Sigmoid colon (tissue), 4 donors: ENCODE data around the gene DAB2IP.

Source experiments
- EP300 ChIP-seq, 4 donors: sonication (generic); formaldehyde crosslinking; IDR thresholded peaks; one replicate each; pipeline ENCODE4 v1.6.1; 2017; ENCODE audit warnings: antibody characterized with exemption in 4 of 4
- POLR2A ChIP-seq, 2 donors: fragments of 450-650 bp; IDR thresholded peaks; one replicate each; pipeline ENCODE4 v1.6.1; 2016; ENCODE audit warnings: antibody characterized with exemption in 2 of 2, mild to moderate bottlenecking in 2 of 2, moderate library complexity in 2 of 2
- TF ChIP-seq, protein P1 (sequence below), 4 experiments: fragments of 450-650 bp in 3 of 4; fragments of 200-600 bp in 1 of 4; IDR thresholded peaks; one replicate each; pipeline ENCODE4 v1.5.1; 2016 to 2019; ENCODE audit warnings: antibody characterized with exemption in 4 of 4, mild to moderate bottlenecking in 3 of 4, moderate library complexity in 2 of 4

- TF ChIP-seq, protein P1, sequence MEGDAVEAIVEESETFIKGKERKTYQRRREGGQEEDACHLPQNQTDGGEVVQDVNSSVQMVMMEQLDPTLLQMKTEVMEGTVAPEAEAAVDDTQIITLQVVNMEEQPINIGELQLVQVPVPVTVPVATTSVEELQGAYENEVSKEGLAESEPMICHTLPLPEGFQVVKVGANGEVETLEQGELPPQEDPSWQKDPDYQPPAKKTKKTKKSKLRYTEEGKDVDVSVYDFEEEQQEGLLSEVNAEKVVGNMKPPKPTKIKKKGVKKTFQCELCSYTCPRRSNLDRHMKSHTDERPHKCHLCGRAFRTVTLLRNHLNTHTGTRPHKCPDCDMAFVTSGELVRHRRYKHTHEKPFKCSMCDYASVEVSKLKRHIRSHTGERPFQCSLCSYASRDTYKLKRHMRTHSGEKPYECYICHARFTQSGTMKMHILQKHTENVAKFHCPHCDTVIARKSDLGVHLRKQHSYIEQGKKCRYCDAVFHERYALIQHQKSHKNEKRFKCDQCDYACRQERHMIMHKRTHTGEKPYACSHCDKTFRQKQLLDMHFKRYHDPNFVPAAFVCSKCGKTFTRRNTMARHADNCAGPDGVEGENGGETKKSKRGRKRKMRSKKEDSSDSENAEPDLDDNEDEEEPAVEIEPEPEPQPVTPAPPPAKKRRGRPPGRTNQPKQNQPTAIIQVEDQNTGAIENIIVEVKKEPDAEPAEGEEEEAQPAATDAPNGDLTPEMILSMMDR (IDR thresholded peaks at IDR 0.05) = no peak
- no peak for TF ChIP-seq POLR2A (IDR thresholded peaks at IDR 0.05)
- no peak for TF ChIP-seq EP300 (IDR thresholded peaks at IDR 0.05)
These were observed 22.6 kb downstream of the DAB2IP start for GRCh38 chr9:121674017-121674416.
